DMS153 treated with DMSO at 0.1 percent for 48 hours (cell line): ENCODE data around the gene WDR20.

ENCODE experiments used
- DNase-seq: peaks from one replicate; lab custom pipeline; 2025; ENCODE audit not compliant: unreplicated experiment; lab: John Stamatoyannopoulos, UW

Gene WDR20

DNA sequence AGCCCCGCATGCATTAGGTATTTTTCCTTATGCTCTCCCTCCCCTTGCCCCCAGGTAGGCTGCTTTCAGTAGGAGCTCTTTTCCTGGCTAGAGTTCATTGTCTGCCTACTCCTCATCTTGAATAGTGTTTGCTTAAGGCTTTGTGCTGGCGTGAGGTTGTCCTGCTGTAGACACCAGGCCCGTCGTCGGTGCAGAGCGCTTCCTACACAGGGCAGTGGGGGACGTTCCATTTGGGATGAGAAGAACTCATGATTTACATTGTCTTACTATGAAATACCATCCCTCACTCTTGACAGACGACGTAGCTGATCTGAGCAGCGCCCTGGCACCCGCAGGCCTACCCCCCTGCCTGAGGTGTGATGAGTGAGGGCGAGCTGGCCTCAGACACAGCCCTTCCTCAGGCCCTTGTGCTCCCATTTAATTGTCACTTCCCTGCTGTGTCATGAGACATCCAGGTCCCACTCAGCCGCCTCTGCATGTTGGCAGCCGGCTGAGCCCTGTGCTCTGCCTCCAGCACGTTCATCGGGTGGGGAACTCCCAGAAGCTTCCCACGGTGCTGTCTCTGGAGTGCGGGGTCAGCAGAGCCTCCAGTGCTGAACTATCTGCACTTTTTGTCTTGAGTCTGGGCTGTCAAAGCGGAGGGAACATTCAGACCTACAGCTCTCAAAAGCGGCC lies 76.0 kb downstream of the WDR20 start:
- peak; percentile 2 for DNase-seq

DNA sequence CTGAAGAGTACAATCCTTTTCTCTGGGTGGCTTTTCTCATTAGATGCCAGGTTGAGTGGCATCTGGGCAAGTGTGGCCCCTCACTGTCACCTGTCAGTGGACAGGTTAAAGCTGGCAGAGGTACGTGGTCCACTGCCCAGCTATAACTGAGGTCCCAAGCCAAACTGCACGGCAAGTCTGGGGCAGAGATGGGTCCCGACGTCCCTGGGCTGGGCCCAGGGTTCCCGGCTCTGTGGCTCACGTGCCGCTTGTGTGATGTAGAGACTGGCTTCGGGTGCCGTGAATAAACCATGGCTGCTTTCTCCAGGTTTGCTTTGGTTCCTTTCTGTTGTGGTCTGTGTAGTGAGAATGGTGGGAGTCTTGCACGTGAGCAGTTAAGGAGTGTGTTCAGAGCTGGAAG lies 77.7 kb downstream of the WDR20 start:
- no peak for DNase-seq

DNA sequence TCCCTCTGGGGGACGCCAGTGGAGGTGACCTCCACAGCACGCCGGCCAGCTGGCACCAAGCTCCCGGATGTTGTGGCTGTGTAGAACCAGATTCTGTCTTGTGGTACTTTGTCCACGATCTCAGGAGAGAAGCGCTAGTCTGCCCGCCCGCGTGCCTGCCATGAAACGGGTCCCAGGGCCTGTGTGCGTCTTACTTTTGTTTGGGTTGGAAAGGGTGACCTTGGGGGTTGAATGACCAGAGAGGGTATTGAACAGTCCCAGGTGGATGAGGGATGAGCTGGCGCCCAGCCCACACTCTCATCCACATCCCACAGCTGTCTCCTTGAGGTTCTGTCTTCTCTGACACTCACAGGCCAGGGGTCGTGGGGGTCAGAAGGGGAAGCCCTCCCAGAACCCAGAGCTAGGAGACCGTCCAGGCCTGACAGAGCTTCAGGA lies 78.3 kb downstream of the WDR20 start:
- DNase-seq, result no peak

DNA sequence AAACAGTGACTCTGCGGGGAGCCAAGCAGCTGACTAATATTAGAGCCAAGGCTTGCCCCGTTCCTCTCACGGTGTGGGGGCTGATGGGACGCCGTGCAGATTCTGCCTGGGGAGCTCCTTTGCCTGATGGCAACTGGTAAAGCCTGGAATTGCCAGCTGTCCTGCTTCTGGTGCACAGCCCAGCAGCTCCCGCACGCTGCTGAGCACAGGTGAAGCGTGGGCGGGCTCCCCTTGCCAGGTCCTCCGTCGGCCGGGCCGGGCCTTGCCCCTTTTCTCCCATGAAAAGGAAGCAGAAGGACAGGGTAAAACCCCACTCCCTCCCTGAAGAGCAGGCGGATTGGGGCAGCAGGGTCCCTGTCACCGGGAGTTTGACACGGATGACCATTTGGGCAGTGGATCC lies 79.0 kb downstream of the WDR20 start:
- DNase-seq, result no peak

DNA sequence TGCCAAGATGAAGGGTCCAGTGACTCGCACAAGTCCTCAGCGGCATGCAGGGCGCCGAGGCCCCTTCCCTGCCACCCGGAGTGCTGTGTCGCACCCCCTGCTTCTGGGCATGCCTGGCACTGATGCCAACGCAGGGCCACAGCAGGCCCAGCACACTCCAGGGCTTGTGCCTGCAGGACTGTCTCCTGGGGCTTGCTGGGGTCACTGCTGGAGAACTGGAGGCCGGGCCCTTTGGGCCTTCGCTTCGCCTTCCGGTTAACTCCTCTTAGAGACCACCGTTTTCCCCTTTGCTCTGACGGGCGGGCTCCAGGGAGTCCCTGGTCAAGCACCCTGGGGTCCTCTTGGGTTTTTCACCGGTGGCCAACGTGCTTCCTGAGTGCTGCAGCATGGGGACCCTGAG lies 79.6 kb downstream of the WDR20 start:
- DNase-seq, result no peak

DNA sequence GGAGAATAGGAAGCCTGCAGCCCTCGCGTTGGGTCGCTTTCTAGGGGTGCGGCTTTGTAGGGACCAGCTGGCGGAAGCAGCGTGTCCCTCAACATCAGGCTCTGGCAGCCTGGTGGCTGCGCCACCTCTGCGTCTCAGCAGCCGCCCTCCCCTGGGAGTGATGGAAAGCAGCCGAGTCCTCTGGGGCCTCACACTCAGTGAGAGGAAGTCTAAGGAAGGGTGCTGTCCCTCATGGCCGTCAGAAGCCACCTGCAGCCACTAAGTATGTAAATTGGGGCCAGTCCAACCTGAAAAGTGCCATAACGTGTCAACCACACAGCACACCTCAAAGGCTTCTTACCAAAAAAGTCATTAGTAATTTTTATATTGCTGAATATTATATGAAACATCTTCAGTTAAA lies 80.3 kb downstream of the WDR20 start:
- DNase-seq, result no peak

DNA sequence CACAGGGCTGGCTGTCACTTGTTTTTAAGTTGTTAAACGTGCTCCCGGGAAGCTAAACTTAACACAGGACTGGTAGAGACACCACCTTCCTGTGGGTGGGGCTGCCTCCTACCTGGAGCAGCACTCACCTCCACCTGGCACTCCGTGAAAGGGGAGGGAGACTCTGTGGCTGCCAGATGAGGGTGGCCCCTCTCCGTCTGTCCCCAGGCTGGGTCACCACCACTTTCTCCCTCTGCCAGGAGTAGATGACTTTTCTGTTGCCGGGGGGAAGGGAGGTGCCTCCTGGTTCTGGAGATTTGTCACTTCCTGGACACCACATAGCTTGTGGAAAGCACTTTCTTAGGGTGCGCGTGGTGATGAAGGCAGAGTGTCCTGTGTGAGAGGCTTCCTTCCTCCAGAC lies 81.3 kb downstream of the WDR20 start:
- no peak for DNase-seq

DNA sequence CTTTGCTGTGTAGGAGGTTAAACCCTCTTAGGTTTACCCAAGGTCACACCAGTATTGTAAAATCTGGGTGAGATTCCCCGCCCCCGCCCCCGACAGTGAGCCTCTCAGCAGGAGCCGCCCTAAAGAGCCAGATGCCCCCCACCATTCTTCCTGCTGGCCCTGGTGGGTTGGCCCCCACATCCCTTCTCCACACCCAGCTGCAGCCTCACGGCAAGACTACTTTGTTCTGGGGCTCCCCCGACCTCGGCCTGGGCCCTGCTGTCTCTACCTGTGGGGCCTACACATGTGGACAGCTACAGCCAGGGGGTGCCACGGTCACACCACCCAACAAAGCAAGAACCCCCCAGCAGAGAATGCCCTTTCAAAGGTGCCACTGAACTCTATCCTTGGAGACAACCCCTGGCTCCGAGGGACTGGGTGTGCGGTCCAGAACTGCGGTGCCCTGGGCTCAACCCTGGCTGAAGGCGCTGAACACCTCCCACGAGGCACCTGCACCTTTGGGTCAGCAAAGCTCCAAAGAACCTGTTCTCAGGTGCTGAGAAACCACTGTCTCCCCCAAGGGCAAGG lies 82.4 kb downstream of the WDR20 start:
- no peak for DNase-seq

DNA sequence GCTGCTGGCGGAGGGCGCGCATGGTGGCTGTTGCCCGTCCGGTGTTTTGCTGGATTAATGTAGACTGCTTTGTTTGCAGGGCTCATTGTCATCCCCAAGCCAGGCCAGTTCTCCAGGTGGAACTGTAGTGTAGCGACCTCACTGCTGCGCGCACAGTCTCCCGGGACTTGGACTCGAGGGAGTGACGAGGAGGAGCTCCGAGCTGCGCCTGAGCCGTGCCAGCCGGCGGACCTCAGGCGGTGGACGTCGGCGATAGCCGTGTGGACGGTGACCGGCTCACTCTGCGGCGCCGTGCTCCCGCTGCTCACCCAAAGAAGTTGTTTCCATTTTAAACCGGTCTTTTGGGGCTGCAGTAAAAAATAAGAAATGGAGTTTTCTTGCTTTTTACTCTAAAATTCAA lies 83.1 kb downstream of the WDR20 start:
- no peak for DNase-seq

DNA sequence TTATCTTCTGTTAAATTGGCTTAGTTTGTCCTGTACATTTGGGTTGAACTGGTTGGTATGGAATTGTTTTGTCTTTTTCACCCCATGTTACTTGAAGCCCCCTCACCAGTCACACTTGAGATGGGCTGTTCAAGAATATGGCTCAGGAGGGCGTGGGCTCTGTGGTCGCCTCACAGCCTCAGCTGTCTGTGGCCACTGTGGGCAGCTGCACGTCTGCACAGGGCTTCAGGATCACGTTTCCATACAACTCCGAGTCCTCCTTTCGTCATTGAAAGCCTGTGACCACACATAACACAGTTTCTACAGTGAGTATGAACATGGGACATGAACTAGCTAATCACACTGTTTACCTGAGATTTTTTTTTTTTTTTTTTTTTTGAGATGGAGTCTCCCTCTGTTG lies 84.0 kb downstream of the WDR20 start:
- no peak for DNase-seq

DNA sequence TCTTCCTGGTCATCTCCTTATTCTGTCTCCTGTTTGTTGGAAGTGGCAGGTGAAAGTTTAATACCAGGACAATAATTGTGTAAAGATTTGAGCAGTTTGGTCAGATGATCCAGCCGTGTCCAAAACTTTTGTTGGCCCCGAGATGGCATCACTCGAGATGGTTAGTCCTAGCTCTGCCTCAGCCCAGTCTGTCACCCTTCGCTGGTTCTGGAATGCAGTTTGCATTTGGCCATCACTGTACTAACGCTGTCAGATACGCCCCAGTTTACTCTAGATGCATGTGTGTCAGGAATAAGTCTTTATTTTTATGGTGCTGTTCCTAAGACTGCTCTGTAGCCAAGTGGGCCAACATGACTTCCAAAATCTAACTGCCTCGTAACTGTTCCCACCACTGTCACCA lies 85.7 kb downstream of the WDR20 start:
- DNase-seq, result no peak

DNA sequence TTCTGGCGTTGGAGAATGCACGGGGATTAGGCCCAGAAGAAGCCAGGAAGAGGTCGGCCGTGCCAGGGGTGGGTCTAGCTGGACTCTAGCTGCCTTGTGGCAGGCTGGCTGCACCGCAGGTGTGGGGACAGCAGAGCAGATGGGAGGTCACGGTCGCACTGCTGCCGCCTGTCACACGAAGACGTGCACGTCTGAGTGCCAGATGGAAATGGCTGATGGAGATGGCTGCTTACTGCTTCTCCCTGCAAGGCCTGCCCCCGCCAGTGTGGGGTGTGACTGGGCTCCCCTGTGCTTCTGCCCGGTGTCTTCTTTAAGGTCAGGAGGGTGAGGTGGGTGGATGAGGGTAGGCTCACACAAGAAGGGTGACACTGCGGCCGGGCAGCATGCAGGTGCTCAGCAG lies 86.2 kb downstream of the WDR20 start:
- DNase-seq, result no peak

DNA sequence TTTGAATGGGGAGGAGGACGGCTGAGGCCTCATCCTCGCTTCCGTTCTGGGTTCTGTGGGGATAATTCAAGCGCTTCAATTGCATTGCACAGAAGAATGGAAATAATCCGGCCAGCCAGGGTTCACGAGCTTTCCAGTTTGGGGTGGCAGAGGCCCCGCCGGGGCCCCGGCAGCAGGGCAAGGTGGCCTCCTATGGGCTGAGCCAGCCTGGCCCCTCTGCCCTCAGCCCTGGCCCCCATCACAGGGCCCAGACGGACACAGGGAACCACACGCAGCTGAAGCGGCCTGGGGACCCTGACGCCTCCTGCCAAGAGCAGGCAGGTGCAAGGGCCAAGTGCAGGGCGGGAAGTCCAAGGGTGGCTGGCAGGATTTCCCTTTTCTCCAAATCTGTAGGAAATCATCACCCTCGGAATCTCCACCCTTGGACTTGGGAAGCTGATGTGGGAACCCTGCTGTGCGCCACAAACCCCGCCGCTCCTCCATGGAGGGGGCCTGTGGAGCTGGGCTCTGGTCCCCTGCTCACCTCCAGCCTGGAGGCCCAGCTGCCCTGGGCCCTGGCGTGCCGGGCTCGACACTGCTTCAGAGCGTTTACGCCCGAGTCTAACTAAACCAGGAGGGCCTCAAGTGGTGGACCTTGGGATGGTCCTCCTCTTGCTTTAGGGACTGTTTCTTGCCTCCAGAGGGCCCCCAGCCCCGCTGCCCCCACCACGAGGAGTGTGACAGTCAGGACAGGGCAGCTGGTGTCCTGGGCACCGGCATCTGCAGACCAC lies 86.8 kb downstream of the WDR20 start:
- no peak for DNase-seq

DNA sequence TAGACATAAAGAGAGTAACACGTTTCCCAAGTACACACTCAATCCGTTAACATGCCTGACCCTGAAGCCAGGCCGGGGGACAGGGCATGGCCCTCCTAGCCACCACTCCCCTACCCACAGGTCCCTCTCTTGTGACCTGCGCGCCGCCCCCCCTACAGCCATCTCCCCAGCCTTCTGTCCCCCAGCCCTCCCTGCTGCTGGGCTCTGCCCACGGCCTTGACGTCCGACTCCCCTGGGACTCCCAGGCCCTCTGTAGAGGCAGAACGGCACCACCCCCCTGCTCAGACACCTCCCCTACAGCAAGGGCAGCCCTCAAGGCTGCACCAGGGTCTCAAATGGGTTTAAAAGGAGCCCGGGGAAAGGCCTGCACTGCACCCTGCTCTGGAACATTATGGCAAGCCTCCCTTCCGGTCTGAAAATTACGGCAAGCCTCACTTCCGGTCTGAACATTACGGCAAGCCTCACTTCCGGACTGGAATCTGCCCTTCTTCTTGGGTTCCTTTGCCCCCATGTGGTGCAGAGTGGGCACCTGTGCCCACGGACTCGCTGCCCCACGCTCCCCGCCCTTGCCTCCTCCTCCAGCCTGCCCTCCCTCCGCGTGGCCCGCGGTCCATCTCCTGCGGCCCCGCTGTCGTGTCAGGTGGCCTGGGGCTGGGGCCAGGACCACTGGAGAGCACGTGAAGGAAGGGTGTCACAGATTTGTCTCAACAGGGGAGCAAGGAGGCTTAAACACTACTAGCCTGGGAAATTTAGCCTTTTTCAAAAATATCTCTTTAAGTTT lies 87.7 kb downstream of the WDR20 start:
- DNase-seq, result no peak

DNA sequence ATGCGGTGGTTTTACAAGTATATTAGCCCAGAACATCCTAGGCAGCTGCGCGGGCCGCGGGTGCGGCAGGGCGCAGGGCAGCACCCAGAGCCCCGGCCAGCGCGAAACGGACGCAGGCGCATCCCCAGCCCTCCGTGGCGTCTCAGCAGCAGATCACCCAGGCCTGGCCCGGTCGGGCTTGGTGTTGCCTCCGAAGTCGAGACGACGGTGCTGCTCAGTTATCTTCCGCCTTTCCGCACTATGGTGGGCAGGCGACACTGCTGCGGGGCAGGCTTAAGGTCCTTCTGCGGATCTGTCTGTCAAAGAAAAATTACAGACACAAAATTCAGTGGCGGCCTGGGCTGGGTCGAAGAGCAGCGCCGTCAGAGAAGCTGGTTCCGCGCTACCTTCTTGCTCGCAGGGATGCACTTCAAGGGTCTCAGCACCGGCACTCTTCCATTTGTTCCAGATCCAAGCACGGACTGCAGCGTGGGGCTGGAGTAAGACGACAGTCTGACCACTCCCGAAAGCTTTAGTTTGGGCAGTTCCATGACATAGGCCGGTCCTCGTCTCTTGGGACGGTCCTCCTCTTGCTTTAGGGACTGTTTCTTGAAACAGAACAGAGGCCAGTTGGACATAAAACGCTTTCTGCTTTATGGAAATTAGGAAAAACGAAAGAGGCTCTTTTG lies 89.5 kb downstream of the WDR20 start:
- no peak for DNase-seq

DNA sequence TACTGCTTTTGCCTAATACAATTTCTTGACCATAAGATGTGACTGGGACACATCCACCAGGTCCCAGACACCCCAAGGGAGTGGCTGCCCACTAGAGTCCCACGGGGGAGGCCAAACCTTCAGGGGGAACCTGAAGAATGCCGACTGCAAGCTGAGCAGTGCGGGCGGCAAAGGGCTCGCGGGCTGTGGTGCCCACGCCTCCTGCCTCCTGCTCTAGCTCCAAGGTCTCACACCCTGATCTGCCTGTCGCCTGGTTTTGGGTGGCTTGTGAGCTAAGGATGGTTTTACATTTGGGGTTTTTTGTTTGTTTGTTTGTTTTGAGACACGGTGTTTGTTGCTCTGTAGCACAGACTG lies 90.0 kb downstream of the WDR20 start:
- DNase-seq, result no peak

DNA sequence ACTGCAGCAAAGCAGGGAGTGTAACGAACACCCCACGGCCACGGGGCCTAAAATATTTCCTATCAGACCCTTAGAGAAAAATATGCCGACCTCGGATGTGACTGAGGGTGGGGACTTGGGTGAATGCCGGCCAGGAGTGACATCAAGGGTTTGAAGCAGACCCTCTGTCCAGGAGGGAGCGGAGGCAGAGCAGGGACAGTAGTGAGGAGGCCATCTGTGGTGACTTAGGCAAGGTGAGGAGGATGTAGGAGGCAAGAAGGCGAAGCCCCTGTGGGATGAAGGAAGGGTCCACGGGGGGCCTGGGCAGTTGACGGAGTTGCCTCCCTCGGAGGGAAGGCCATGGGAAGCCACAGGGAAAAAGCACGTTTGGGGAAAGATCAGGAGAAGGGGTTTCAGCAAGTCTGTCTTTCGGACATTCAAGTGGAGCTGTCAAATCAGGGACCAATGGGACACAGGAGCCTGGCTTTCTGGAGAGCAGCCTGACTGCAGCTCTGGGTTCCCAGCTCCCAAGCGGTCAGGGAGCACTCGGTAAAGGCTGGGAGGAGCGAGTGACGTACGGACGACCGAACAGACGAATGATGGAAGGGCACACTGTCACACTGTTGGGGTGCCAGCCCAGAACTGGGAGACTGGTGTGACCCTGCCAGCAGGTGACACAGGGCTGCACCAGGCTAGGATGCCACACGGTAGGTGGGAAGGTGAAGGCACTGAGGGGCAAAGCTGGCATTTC lies 90.9 kb downstream of the WDR20 start:
- DNase-seq, result no peak

DNA sequence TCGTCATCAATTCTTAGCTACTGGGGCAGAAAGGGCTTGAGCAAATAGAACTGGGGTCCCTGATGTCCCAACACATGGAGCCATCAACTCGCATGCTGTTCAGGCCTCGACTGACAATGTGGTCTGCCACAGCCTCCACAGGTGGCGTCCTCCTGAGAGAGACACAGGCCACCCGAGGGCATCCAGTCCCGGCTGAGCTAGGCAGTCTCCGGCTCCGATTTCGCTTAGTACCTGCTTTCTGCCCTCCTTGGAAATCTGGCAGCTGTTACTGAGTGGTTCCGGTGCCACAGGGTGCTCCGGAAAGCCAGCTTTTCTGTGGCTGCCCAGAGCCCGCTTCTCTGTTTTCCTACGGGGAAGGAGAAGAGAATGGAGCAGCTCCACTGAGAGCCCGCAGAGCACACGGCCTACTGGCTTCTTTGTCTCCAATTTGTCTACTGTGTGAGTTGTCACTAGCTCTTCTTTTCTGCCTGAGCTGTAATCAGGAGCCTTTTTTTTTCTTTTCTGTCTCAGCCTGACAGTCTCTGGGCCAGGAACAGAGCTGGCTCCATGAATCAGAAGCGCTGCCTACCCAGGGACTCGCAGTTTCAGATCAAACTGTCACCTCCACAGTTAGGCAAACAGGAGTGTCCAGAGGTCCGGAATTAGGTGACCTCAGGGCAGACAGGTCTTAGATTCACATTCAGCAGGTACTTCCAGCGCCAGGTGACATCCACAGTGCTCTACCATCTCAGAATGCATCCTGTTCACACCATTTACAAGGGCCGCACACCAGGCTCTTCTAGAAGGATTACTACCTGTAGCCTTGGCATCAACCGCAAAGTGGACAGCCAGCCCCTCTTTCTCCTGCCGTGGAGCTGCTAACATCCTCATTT lies 92.0 kb downstream of the WDR20 start:
- no peak for DNase-seq

DNA sequence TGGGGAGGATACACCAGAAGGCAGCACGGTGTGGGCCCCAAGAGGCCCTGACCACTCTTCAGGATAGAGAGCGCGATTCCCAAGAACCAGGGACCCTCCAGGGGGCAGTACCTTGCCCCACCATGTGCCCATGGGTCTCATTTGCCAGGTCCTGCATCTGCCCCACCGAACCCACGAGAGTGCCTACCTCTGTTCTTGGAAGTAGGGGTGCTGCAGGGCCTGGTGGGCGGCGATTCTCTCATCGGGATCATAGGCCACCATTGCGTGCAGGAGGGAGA lies 92.6 kb downstream of the WDR20 start:
- DNase-seq, result no peak

DNA sequence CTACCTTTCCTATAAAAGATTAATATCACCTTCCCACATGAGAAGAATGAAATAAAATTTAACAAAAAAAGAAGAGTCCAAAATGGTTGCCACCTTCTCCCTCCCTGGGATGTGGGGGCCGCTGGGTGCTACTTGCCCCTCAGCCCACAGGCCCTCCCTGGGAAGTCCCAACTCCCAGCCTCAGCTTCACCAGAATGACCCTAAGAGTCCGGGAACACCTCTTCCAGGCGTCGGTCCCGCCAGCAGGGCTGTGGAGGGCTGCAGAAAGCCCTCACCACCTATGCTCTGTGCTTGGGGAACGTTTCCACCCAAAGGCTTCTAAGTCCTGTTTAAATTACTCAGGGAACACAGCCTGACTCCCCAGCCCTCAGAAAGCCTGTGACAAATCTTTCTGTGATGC lies 93.4 kb downstream of the WDR20 start:
- no peak for DNase-seq
